ENCODE data around the gene TRIP10. TPM values are rescaled to one million over a fixed set of nuclear protein-coding genes. Genes with fewer than 3 reads are reported as not detected.
A peak's percentile ranks its signal among the peaks of the same experiment; 100 is the strongest.

The TRIP10 gene
- total and polyA plus RNA-seq, 2 of the 13 experiments (the other 11 are each of a cell fraction or from before 2014, with no cell fraction given): 32.5 to 33.2 TPM

DNA sequence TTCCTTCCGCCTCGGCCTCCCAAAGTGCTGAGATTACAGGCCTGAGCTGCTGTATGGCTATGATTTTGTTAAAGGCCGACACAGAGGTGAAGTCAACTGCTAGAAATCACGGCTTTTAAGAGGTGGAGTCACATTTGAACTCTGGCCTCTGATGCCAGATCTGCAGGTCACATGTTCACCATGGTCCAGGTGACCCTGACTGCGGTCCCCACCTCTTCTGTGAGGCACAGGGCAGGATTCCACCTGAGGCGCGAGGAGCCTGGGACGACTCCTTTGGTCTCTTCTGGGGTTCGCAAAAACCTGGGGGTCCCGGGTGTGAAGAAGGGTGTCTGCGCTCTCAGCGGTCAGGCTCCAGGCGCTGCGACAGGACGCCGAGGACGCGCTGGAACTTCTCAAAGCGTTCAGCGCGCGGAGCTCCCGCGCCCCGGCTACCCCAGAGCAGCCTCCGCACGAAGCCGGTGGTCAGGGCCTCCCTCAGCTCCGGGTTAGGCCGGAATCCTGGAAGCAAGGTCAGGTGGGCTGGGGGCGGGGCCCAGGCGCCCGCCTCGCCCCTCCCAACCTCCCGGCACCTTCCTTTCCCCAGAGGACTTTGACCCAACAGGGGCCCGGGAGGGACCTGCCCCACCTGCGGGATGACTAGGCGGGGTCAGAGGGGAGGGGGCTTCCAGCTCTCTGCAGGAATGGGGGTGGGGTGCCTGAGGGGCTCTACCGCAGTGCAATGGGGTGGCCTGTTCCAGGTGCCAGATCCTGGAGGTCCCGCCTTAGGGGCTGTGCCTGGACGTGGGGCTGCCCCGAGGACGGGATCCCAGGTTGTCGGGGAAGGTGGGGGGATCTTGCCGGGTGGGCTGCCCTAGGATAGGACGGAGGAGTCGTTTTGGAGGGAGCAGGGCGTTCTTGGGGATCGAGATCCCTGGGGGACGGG is 13.0 kb downstream of the TRIP10 start (continued):
- TF ChIP-seq ZC3H13 (CRISPR knock-in tag; IDR thresholded peaks at IDR 0.05) (no peak), GATAD2A (CRISPR knock-in tag; IDR thresholded peaks at IDR 0.05) (peak; percentile 49; the same call in 1 of the 2 replicates), SP5 (CRISPR knock-in tag; IDR thresholded peaks at IDR 0.05; ENCODE audit: borderline replicate concordance, low read depth) (peak; percentile 47), ZNF350 (CRISPR knock-in tag; IDR thresholded peaks at IDR 0.05; ENCODE audit: borderline replicate concordance, low read depth) (peak; percentile 83), ZBTB7A (CRISPR knock-in tag; IDR thresholded peaks at IDR 0.05) (peak; percentile 21; the same call in 1 of the 2 replicates), ZNF564 (CRISPR knock-in tag; IDR thresholded peaks at IDR 0.05) (no peak), CC2D1A (CRISPR knock-in tag; IDR thresholded peaks at IDR 0.05) (no peak), ZNF768 (CRISPR knock-in tag; IDR thresholded peaks at IDR 0.05) (no peak), HCFC1 (IDR thresholded peaks at IDR 0.05; ENCODE audit: low read depth, low read length) (no peak), GTF3A (CRISPR knock-in tag; conservative IDR thresholded peaks at IDR 0.05) (no peak), NFIC (IDR thresholded peaks at IDR 0.05; ENCODE audit: low read length) (no peak; the same call in 1 of the 2 replicates), TAF15 (IDR thresholded peaks at IDR 0.05; ENCODE audit: low read depth, low read length, poor library complexity, severe bottlenecking) (peak; percentile 24)
- TF ChIP-seq, protein P1, sequence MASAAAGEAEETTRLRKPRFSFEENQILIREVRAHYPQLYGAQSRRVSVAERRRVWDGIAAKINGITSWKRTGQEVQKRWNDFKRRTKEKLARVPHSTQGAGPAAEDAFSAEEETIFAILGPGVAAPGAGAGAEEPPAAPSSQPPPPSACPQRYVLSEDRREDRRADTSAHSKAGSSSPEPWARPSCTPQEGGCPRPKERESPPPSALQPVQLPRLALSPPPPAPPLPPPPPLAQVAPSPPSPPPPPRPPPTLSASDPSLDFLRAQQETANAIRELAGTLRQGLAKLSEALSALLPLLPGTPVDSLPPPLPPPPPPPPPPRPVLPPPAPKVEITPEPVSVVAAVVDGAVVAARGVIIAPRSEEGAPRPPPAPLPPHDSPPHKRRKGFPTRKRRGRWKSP (CRISPR knock-in tag; IDR thresholded peaks at IDR 0.05): no peak; the same call in 1 of the 2 replicates
- TF ChIP-seq, protein P2, sequence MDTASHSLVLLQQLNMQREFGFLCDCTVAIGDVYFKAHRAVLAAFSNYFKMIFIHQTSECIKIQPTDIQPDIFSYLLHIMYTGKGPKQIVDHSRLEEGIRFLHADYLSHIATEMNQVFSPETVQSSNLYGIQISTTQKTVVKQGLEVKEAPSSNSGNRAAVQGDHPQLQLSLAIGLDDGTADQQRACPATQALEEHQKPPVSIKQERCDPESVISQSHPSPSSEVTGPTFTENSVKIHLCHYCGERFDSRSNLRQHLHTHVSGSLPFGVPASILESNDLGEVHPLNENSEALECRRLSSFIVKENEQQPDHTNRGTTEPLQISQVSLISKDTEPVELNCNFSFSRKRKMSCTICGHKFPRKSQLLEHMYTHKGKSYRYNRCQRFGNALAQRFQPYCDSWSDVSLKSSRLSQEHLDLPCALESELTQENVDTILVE (CRISPR knock-in tag; IDR thresholded peaks at IDR 0.05): no peak; the same call in 1 of the 2 replicates
- TF ChIP-seq, protein P3, sequence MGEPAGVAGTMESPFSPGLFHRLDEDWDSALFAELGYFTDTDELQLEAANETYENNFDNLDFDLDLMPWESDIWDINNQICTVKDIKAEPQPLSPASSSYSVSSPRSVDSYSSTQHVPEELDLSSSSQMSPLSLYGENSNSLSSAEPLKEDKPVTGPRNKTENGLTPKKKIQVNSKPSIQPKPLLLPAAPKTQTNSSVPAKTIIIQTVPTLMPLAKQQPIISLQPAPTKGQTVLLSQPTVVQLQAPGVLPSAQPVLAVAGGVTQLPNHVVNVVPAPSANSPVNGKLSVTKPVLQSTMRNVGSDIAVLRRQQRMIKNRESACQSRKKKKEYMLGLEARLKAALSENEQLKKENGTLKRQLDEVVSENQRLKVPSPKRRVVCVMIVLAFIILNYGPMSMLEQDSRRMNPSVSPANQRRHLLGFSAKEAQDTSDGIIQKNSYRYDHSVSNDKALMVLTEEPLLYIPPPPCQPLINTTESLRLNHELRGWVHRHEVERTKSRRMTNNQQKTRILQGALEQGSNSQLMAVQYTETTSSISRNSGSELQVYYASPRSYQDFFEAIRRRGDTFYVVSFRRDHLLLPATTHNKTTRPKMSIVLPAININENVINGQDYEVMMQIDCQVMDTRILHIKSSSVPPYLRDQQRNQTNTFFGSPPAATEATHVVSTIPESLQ (CRISPR knock-in tag; conservative IDR thresholded peaks at IDR 0.05): no peak
- TF ChIP-seq, protein P4, sequence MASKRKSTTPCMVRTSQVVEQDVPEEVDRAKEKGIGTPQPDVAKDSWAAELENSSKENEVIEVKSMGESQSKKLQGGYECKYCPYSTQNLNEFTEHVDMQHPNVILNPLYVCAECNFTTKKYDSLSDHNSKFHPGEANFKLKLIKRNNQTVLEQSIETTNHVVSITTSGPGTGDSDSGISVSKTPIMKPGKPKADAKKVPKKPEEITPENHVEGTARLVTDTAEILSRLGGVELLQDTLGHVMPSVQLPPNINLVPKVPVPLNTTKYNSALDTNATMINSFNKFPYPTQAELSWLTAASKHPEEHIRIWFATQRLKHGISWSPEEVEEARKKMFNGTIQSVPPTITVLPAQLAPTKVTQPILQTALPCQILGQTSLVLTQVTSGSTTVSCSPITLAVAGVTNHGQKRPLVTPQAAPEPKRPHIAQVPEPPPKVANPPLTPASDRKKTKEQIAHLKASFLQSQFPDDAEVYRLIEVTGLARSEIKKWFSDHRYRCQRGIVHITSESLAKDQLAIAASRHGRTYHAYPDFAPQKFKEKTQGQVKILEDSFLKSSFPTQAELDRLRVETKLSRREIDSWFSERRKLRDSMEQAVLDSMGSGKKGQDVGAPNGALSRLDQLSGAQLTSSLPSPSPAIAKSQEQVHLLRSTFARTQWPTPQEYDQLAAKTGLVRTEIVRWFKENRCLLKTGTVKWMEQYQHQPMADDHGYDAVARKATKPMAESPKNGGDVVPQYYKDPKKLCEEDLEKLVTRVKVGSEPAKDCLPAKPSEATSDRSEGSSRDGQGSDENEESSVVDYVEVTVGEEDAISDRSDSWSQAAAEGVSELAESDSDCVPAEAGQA (IDR thresholded peaks at IDR 0.05; ENCODE audit: low read depth): no peak
- TF ChIP-seq, protein P4 (CRISPR knock-in tag; IDR thresholded peaks at IDR 0.05; ENCODE audit: borderline replicate concordance): no peak

Data from HepG2 (cell line).